ENCODE measurements around the gene ELOVL6. TPM values are rescaled to one million over a fixed set of nuclear protein-coding genes. Genes with fewer than 3 reads are reported as not detected.

The ELOVL6 gene
- total RNA-seq, 1 experiment from 2014 or later: 38.7 TPM

GRCh38 chr4:110055158-110055768 lies 143.2 kb downstream of the ELOVL6 start (continued):
- TF ChIP-seq CTCF (IDR thresholded peaks at IDR 0.05 in 2 of 3, conservative IDR thresholded peaks at IDR 0.05 in 1 of 3; ENCODE audit: borderline replicate concordance in 1 of 3, insufficient read depth in 1 of 3, low read depth in 2 of 3, low read length in 2 of 3): no peak

GRCh38 chr4:110049951-110050925 lies 148.2 kb downstream of the ELOVL6 start:
- ChIA-PET POLR2A (no interaction called here), CTCF (interaction anchor here (0.7 to 1.4 kb wide), 5 partner anchors 8 to 182 kb away, joined by 3 to 7 read pairs (median 3); no protein-coding TSS in a partner anchor)
- BruUV-seq (replicated peaks): TSS peak; percentile 33

More at GRCh38 chr4:110049951-110050925, 148.2 kb downstream of the ELOVL6 start:
- H2AFZ ChIP-seq (ENCODE audit: low read depth, low read length, poor library complexity, severe bottlenecking): no peak overlapping the region
- H3K79me2 ChIP-seq (ENCODE audit: insufficient read depth, low read length): no peaks in the 10 kb centered on the region
- H3K36me3 ChIP-seq (ENCODE audit: control insufficient read depth in 1 of 2, insufficient read depth in 2 of 2, low read length in 2 of 2): no peaks in the 10 kb centered on the region
- RAD21 ChIA-PET (ENCODE audit: low non-redundant PET in 1 of 2, low total read pairs in 2 of 2, uncharacterized antibody in 2 of 2, unreplicated experiment in 2 of 2): no interaction called here
- no peaks in the 10 kb centered on the region for H3K4me1 ChIP-seq (ENCODE audit: control insufficient read depth in 1 of 2, insufficient read depth in 2 of 2, low read length in 2 of 2)
- H4K20me1 ChIP-seq (ENCODE audit: insufficient read depth): no peaks in the 10 kb centered on the region
- no peaks in the 10 kb centered on the region for H3K9me3 ChIP-seq (ENCODE audit: control insufficient read depth in 1 of 2, insufficient read depth in 1 of 2, low read depth in 1 of 2, low read length in 2 of 2)
- no peak overlapping the region for H3K27ac ChIP-seq (ENCODE audit: low read depth, low read length)
- intact Hi-C loops (cut with micrococcal nuclease): loop anchor here (1.0 to 5.0 kb wide), 2 partner anchors 147 to 161 kb away; partner anchors contain the start of gene ELOVL6
- no peak overlapping the region for H3K4me2 ChIP-seq (ENCODE audit: low read length)
- ATAC-seq (peak; percentile 67; the same call in 1 of the 2 replicates), DNase-seq (ENCODE audit: low read depth, low spot score) (peak; percentile 8)
- H3K27me3 ChIP-seq (ENCODE audit: insufficient read depth, low read length): no peaks in the 10 kb centered on the region
- H3K9me2 ChIP-seq (ENCODE audit: insufficient read depth): no peaks in the 10 kb centered on the region
- TF ChIP-seq ZBTB33 (IDR thresholded peaks at IDR 0.05; ENCODE audit: extremely low read depth, insufficient replicate concordance, low read length) (no peak), RAD21 (IDR thresholded peaks at IDR 0.05; ENCODE audit: low read depth) (peak; percentile 75), CTCF (IDR thresholded peaks at IDR 0.05 in 2 of 3, conservative IDR thresholded peaks at IDR 0.05 in 1 of 3; ENCODE audit: borderline replicate concordance in 1 of 3, insufficient read depth in 1 of 3, low read depth in 2 of 3, low read length in 2 of 3) (peak; percentile 52 to 83 (median 82); a peak in 5 of 6 replicates), JUND (IDR thresholded peaks at IDR 0.05) (0 out of 2 replicates have a peak, but pooled peaks have one; percentile 10), ATF3 (IDR thresholded peaks at IDR 0.05) (no peak), ELF1 (IDR thresholded peaks at IDR 0.05; ENCODE audit: borderline replicate concordance, low read depth) (no peak), CBX3 (IDR thresholded peaks at IDR 0.05; ENCODE audit: low read depth) (no peak), SRF (IDR thresholded peaks at IDR 0.05; ENCODE audit: low read depth) (no peak), ZNF274 (IDR thresholded peaks at IDR 0.05; ENCODE audit: low read depth, low read length) (no peak)
- H3K4me3 ChIP-seq (replicated peaks in 1 of 2; ENCODE audit: low read depth in 1 of 2, low read length in 2 of 2): no peak overlapping the region
- H3K9ac ChIP-seq (ENCODE audit: low read length): no peak overlapping the region
